Measurements from ENCODE around the gene STX8.

GRCh38 chr17:9298776-9299295 is 276.8 kb downstream of the STX8 start:
- TF ChIP-seq CTCF (IDR thresholded peaks at IDR 0.05), result no peak
- TF ChIP-seq REST (IDR thresholded peaks at IDR 0.05; ENCODE audit: low read depth, low read length), result no peak
- TF ChIP-seq EP300 (IDR thresholded peaks at IDR 0.05; ENCODE audit: borderline replicate concordance in 1 of 2, low read depth in 1 of 2, low read length in 1 of 2), result no peak

Measured in SK-N-SH (cell line).